GM18951 (cell line): ENCODE measurements around the gene TMEM115.

Experiments used
- POLR2A ChIP-seq: IDR thresholded peaks from 4 replicates; pipeline ENCODE4 v1.6.1; 2011; ENCODE audit warnings: mild to moderate bottlenecking; ENCODE audit not compliant: insufficient read length, insufficient read depth; ENCODE audit errors: extremely low read depth
- in situ Hi-C: fragments of 300-500 bp; cut with MboI; formaldehyde crosslinking; loops from one replicate; pipeline ENCODE4 v1.12.0; 2022; ENCODE audit warnings: low sequenced_read_pairs, mixed read lengths, inconsistent platforms; ENCODE audit not compliant: unreplicated experiment

The TMEM115 gene

GRCh38 chr3:50326182-50326541 is 33.2 kb downstream of the TMEM115 start:
- in situ Hi-C loops, result no loop called here
- no peak for TF ChIP-seq POLR2A

GRCh38 chr3:50325497-50326181 is 33.7 kb downstream of the TMEM115 start:
- in situ Hi-C loops, result no loop called here
- TF ChIP-seq POLR2A, result no peak

- no peak for TF ChIP-seq POLR2A
- in situ Hi-C loops, result no loop called here
Measured at GRCh38 chr3:50325113-50325480, 34.2 kb downstream of the TMEM115 start.

GRCh38 chr3:50324351-50325112 is 34.8 kb downstream of the TMEM115 start:
- TF ChIP-seq POLR2A, result no peak
- in situ Hi-C loops, result no loop called here

GRCh38 chr3:50323614-50324199 is 35.6 kb downstream of the TMEM115 start:
- in situ Hi-C loops, result no loop called here
- peak; percentile 19 for TF ChIP-seq POLR2A

GRCh38 chr3:50323092-50323600 is 36.2 kb downstream of the TMEM115 start:
- in situ Hi-C loops, result no loop called here
- no peak for TF ChIP-seq POLR2A

GRCh38 chr3:50322386-50323091 is 36.8 kb downstream of the TMEM115 start, which contains the start of gene HYAL2:
TSS of gene HYAL2 (minus strand) at chr3:50322745. CDS start at chr3:50320489, 2,256 bp downstream.
- TF ChIP-seq POLR2A, result no peak
- in situ Hi-C loops, result no loop called here

- no peak for TF ChIP-seq POLR2A
- in situ Hi-C loops, result no loop called here
Measured at GRCh38 chr3:50322115-50322385, 37.3 kb downstream of the TMEM115 start.

GRCh38 chr3:50321336-50322114 is 37.8 kb downstream of the TMEM115 start:
- peak; percentile 85 for TF ChIP-seq POLR2A
- in situ Hi-C loops, result no loop called here

- in situ Hi-C loops, result no loop called here
- TF ChIP-seq POLR2A, result no peak
Measured at GRCh38 chr3:50320853-50321335, 38.4 kb downstream of the TMEM115 start.

GRCh38 chr3:50319894-50320625 is 39.3 kb downstream of the TMEM115 start:
- in situ Hi-C loops, result no loop called here
- no peak for TF ChIP-seq POLR2A
